ENCODE measurements around the gene ALDH1A2.

The ALDH1A2 gene

GRCh38 chr15:58103482-58103881, 38.0 kb upstream of the ALDH1A2 start:
- TF ChIP-seq, protein P1, sequence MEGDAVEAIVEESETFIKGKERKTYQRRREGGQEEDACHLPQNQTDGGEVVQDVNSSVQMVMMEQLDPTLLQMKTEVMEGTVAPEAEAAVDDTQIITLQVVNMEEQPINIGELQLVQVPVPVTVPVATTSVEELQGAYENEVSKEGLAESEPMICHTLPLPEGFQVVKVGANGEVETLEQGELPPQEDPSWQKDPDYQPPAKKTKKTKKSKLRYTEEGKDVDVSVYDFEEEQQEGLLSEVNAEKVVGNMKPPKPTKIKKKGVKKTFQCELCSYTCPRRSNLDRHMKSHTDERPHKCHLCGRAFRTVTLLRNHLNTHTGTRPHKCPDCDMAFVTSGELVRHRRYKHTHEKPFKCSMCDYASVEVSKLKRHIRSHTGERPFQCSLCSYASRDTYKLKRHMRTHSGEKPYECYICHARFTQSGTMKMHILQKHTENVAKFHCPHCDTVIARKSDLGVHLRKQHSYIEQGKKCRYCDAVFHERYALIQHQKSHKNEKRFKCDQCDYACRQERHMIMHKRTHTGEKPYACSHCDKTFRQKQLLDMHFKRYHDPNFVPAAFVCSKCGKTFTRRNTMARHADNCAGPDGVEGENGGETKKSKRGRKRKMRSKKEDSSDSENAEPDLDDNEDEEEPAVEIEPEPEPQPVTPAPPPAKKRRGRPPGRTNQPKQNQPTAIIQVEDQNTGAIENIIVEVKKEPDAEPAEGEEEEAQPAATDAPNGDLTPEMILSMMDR (IDR thresholded peaks at IDR 0.05): no peak

- TF ChIP-seq, protein P1 (IDR thresholded peaks at IDR 0.05): no peak
Observed at GRCh38 chr15:58096529-58097084, 31.1 kb upstream of the ALDH1A2 start.

- TF ChIP-seq, protein P1 (IDR thresholded peaks at IDR 0.05): no peak
Observed at GRCh38 chr15:58095415-58095814, 29.9 kb upstream of the ALDH1A2 start.

DNA sequence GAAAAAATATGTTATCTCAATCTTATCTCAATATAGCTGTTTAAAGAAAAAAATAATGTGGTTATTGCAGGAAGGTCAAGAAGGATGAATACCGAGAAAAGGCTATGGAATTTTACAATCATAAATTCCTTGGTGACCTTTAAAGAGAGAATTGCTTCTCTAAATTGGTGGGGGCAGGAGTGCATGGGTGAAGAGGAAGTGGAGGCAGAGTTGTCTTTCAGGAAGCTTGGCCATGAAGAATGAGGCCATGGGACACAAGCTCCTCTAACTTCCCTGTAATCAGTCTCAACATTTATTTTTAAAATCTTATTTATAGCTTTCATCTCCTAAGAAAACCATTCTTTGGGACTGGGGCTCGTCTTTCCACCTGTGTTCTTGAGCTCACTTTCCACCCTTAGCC, 22.4 kb upstream of the ALDH1A2 start:
- TF ChIP-seq, protein P1 (IDR thresholded peaks at IDR 0.05): no peak

DNA sequence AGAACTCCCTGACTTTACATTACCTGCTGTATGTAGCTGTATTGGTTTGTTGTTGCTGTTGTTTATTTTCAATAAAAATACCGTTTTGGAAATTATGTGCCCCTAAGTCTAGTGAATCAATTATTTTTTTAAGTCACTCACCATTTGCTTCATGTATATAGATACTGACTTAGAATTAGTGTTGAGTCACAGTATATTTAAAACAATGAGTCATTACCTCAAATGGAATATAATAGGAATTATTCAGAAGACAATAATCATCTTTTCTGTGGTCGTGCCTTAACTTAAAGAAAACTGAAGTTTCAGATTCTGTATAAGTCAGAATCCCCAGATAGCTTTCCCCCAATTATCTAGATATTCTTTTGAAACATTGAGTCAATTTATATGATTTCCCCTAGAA, 21.0 kb upstream of the ALDH1A2 start:
- TF ChIP-seq, protein P1 (IDR thresholded peaks at IDR 0.05): no peak

DNA sequence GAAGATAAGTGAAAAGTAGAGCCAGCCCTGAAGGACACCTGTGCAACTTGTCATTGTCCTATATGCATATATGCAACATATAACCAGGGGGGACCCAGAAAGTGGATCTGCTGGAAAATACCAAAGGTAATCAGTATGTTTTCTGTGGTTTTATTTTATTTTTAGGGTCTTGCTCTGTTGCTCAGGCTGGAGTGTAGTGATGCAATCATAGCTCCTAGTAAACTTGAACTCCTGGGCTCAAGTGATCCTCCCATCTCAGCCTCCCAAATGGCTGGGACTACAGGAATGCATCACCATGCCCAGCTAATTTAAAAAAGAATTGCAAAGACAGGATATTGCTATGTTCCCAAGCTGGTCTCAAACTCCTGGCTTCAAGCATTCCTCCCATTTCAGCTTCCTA, 18.0 kb upstream of the ALDH1A2 start:
- TF ChIP-seq, protein P1 (IDR thresholded peaks at IDR 0.05): no peak

GRCh38 chr15:58081891-58082290, 16.4 kb upstream of the ALDH1A2 start:
- TF ChIP-seq, protein P1 (IDR thresholded peaks at IDR 0.05): no peak

DNA sequence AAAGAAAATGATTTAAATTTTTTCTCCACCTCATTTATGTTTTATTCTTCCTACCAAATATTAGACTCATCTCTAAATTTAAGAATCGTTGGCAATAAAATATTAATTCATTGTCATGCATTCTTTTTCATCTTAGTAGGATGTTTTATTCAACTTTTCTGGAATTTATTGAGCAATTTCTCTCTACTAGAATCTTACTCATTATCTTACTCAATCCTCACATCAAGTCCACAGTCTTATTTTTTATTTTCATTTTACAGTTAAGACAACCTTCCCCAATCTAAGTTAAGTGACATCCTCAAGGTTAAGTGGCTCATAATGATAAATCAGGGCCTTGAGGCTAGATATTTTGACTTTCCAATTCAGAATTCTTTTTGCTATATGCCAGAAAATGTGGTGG, 15.9 kb upstream of the ALDH1A2 start:
- TF ChIP-seq, protein P1 (IDR thresholded peaks at IDR 0.05): no peak

All from LNCAP (cell line).